NB4 (cell line): Measurements from ENCODE around the gene MICAL3.

ENCODE experiments used
- TF ChIP-seq, protein P1 (sequence below): IDR thresholded peaks from one replicate; pipeline ENCODE4 v1.5.1; 2012; ENCODE audit warnings: low read depth, low read length
- TF ChIP-seq, protein P2 (sequence below): IDR thresholded peaks from 2 replicates; pipeline ENCODE4 v1.6.1; 2011; ENCODE audit warnings: low read depth, low read length

DNA sequence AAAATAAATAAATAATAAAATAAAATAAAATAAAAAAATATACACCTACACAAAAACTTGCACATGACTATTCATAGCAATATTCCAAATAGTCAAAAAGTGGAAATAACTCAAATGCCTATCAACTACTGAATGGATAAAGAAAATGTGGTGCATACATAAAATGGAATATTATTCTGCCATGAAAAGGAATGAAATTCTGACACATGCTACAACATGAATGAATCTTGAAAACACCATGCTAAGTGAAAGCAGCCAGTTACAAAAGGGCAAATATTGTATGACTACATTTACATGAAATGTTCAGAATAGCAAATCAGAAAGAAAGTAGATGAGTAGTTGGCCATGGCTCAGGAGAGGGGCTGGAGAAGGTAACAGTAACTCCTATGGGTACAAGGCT is 46.3 kb downstream of the MICAL3 start:
- TF ChIP-seq, protein P1, sequence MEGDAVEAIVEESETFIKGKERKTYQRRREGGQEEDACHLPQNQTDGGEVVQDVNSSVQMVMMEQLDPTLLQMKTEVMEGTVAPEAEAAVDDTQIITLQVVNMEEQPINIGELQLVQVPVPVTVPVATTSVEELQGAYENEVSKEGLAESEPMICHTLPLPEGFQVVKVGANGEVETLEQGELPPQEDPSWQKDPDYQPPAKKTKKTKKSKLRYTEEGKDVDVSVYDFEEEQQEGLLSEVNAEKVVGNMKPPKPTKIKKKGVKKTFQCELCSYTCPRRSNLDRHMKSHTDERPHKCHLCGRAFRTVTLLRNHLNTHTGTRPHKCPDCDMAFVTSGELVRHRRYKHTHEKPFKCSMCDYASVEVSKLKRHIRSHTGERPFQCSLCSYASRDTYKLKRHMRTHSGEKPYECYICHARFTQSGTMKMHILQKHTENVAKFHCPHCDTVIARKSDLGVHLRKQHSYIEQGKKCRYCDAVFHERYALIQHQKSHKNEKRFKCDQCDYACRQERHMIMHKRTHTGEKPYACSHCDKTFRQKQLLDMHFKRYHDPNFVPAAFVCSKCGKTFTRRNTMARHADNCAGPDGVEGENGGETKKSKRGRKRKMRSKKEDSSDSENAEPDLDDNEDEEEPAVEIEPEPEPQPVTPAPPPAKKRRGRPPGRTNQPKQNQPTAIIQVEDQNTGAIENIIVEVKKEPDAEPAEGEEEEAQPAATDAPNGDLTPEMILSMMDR: no peak
- TF ChIP-seq, protein P2, sequence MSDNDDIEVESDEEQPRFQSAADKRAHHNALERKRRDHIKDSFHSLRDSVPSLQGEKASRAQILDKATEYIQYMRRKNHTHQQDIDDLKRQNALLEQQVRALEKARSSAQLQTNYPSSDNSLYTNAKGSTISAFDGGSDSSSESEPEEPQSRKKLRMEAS: no peak
